Pancreas (tissue), 10 donors: ENCODE data around the gene HRH4. TPM values are rescaled to one million over a fixed set of nuclear protein-coding genes. Genes with fewer than 3 reads are reported as not detected.

Experiments
- ATAC-seq, 4 donors: fragments of 200-7000 bp; cut with Tn5 transposase; one replicate each; pipeline versions ENCODE4 v1.8.0 to v1.9.1; 2020; ENCODE audit warnings: mild to moderate bottlenecking in 4 of 4, moderate library complexity in 4 of 4
- DNase-seq, 6 donors: peaks; one replicate each; pipeline ENCODE4 v3.0.0-alpha.2; 2020
- FAIRE-seq: peaks from 2 replicates; lab custom pipeline; 2012; peaks lifted over from hg19 to GRCh38; lab: Jason Lieb, UNC
- H3K27ac ChIP-seq, 4 donors: fragments of 200-600 bp; sonication (generic); 1 replicate in 3 of 4; 2 replicates in 1 of 4; pipeline versions ENCODE4 v1.5.0 to v1.8.0; 2020
- H3K27me3 ChIP-seq, 4 donors: fragments of 200-600 bp; one replicate each; pipeline ENCODE4 v1.8.0; 2021
- H3K36me3 ChIP-seq, 3 donors: fragments of 200-600 bp; sonication (generic) in 1 of 3; one replicate each; pipeline versions ENCODE4 v1.5.0 to v1.8.0; 2020 to 2021
- H3K4me1 ChIP-seq, 3 donors: fragments of 200-600 bp; one replicate each; pipeline ENCODE4 v1.8.0; 2021
- H3K4me3 ChIP-seq, 4 donors: fragments of 200-600 bp; sonication (generic) in 2 of 4; one replicate each; pipeline versions ENCODE4 v1.5.0 to v1.8.0; 2020 to 2021
- H3K9me3 ChIP-seq, 4 donors: fragments of 200-600 bp; one replicate each; pipeline ENCODE4 v1.8.0; 2021
- WGBS, 2 donors: extraction: QIAGEN DNeasy Blood & Tissue Kit; methylation state at CpG; one replicate each; pipeline ENCODE4 v1.1.7; 2013; 5-methylcytosine and 5-hydroxymethylcytosine counted together
- intact Hi-C, 3 donors: fragments of 100-400 bp; cut with DNase I; formaldehyde crosslinking; loops; one replicate each; pipeline versions ENCODE4 v1.11.1 to v1.14.2; 2022
- polyA plus RNA-seq, 2 donors: library from polyadenylated mRNA; stranded (reverse); fragments of 200-250 nt; gene quantifications; one replicate each; pipeline ENCODE4 v1.2.3, GENCODE V29; 2013
- total RNA-seq, 6 donors: library from RNA; stranded (reverse); fragmentation: NEBNext Ultra II Directional in 4 of 6; extraction: Animal tissue kit (Norgen Biotek cat#: 25700) in 4 of 6; gene quantifications; one replicate each; pipeline versions ENCODE4 v1.2.1 to v1.2.4, GENCODE V29; 2021 to 2023
- TF ChIP-seq, protein P1 (sequence below), 4 donors: fragments of 200-600 bp; sonication (generic) in 3 of 4; IDR thresholded peaks; one replicate each; pipeline versions ENCODE4 v1.5.0 to v1.8.0; 2021; ENCODE audit warnings: antibody characterized with exemption in 4 of 4
- donor health status: healthy with polysubstance abuse.
- donor health status: DM: no; HTN: no; CAD: no; lungs with moderate emphysema.
- donor health status: DM: no; HTN: no; CAD: no.
- donor health status: control.
- donor health status: control.
- donor health status: Bipolar disorder and iron deficiency.
- donor health status: DM: yes; HTN: yes; CAD: no.
- donor health status: DM: no; HTN: no; CAD: no.
- donor health status: DM: no; HTN: no; CAD: no.
- donor health status: DM: yes; HTN: yes; CAD: no.

Gene HRH4, protein sequence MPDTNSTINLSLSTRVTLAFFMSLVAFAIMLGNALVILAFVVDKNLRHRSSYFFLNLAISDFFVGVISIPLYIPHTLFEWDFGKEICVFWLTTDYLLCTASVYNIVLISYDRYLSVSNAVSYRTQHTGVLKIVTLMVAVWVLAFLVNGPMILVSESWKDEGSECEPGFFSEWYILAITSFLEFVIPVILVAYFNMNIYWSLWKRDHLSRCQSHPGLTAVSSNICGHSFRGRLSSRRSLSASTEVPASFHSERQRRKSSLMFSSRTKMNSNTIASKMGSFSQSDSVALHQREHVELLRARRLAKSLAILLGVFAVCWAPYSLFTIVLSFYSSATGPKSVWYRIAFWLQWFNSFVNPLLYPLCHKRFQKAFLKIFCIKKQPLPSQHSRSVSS
- under 1 TPM in 1 of 6 donors, not detected in 5; 0.06 TPM for total RNA-seq
- not detected for polyA plus RNA-seq

GRCh38 chr18:24460388-24460787, at the start of gene HRH4:
TSS of gene HRH4 (plus strand) at chr18:24460637. CDS start at chr18:24460729, 92 bp downstream.
- no peak within 1 kb of the TSS for H3K27ac ChIP-seq
- no peaks in the 10 kb centered on the region for H3K4me1 ChIP-seq
- no peaks in the 10 kb centered on the region for H3K27me3 ChIP-seq
- H3K36me3 ChIP-seq = no peaks in the 10 kb centered on the region
- ATAC-seq (no peak), FAIRE-seq (no peak), DNase-seq (no peak)
- H3K4me3 ChIP-seq = no peak within 1 kb of the TSS
- H3K9me3 ChIP-seq = no peaks in the 10 kb centered on the region
- intact Hi-C loops = no loop called here
- TF ChIP-seq, protein P1, sequence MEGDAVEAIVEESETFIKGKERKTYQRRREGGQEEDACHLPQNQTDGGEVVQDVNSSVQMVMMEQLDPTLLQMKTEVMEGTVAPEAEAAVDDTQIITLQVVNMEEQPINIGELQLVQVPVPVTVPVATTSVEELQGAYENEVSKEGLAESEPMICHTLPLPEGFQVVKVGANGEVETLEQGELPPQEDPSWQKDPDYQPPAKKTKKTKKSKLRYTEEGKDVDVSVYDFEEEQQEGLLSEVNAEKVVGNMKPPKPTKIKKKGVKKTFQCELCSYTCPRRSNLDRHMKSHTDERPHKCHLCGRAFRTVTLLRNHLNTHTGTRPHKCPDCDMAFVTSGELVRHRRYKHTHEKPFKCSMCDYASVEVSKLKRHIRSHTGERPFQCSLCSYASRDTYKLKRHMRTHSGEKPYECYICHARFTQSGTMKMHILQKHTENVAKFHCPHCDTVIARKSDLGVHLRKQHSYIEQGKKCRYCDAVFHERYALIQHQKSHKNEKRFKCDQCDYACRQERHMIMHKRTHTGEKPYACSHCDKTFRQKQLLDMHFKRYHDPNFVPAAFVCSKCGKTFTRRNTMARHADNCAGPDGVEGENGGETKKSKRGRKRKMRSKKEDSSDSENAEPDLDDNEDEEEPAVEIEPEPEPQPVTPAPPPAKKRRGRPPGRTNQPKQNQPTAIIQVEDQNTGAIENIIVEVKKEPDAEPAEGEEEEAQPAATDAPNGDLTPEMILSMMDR (IDR thresholded peaks at IDR 0.05) = no peak
- WGBS, 2 donors = 49 to 65% methylated on average over 1 of the region's 1 CpG

DNA sequence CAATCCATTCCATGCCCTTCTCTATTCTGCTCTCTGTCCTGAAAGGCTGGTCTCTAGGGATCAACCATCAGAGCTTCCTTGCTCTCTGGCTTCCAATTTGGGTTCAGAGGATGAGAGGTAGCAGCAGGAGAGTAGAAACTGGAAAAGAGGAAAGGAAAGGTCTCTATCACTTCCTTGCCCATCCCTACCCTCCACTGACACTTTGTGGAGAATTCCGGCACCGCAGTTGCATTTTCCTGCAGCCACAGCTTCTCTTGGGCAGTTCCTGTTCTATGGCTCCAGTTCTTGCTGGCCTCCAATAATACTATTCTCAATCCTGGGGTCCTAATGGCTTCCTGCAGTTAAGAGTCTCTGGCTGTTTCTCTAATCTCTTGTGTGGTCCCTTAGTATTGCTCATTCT, 47.3 kb upstream of the HRH4 start:
- H3K4me1 ChIP-seq = no peaks in the 10 kb centered on the region
- ATAC-seq = no peak

GRCh38 chr18:24414349-24415003, 46.0 kb upstream of the HRH4 start:
- 67 to 74% methylated on average over 3 of the region's 3 CpGs for WGBS, 2 donors
- DNase-seq (no peak), FAIRE-seq (no peak), ATAC-seq (no peak)
- H3K27me3 ChIP-seq = peaks cover 0 to 13% (median 0%) of the 10 kb centered on the region in 4 donors
- intact Hi-C loops = no loop called here
- no peak overlapping the region for H3K27ac ChIP-seq
- H3K9me3 ChIP-seq = no peaks in the 10 kb centered on the region
- TF ChIP-seq, protein P1 (IDR thresholded peaks at IDR 0.05) = no peak
- H3K4me3 ChIP-seq = no peak overlapping the region
- no peaks in the 10 kb centered on the region for H3K36me3 ChIP-seq
- no peaks in the 10 kb centered on the region for H3K4me1 ChIP-seq

More for the DNA sequence above, 47.3 kb upstream of the HRH4 start:
- H3K27me3 ChIP-seq = peaks cover 0 to 13% (median 0%) of the 10 kb centered on the region in 4 donors
- H3K4me3 ChIP-seq = no peak overlapping the region
- no peaks in the 10 kb centered on the region for H3K9me3 ChIP-seq
- 73 to 84% methylated on average over 2 of the region's 2 CpGs for WGBS, 2 donors
- intact Hi-C loops = no loop called here
- H3K36me3 ChIP-seq = no peaks in the 10 kb centered on the region
- DNase-seq (no peak), FAIRE-seq (no peak)
- no peak overlapping the region for H3K27ac ChIP-seq
- TF ChIP-seq, protein P1 (IDR thresholded peaks at IDR 0.05) = no peak

DNA sequence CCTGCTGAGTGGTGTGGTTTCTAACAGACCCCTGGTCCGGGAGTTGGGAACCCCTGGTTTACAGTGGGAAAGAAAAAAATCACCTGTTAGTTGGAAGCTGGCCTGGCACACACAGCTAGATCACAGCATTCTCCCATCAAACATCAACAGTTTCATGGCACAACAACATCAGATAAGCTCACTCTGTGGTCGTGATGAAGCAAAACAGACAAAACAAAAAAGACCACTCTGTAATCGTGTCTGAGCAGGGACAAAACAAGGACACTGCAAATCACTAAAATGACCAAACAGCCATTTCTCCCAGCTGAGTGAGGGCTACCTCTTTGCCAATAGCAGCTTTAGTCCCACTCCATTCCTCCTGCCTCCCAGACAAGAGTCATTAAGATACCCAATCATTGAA, 43.0 kb upstream of the HRH4 start:
- intact Hi-C loops = no loop called here
- TF ChIP-seq, protein P1 (IDR thresholded peaks at IDR 0.05) = no peak
- FAIRE-seq (no peak), DNase-seq (no peak), ATAC-seq (no peak)
- Histone ChIP-seq H3K36me3 (no peaks in the 10 kb centered on the region), H3K9me3 (no peaks in the 10 kb centered on the region), H3K4me3 (no peak overlapping the region), H3K4me1 (no peaks in the 10 kb centered on the region), H3K27ac (no peak overlapping the region), H3K27me3 (peaks cover 0 to 18% (median 0%) of the 10 kb centered on the region in 4 donors)
- WGBS, 2 donors = 32 to 37% methylated on average over 3 of the region's 3 CpGs
